GM23248 (cell line): Measurements from ENCODE around the gene LRRC73. TPM values are rescaled to one million over a fixed set of nuclear protein-coding genes. Genes with fewer than 3 reads are reported as not detected.
"Not testable (repeated sequence)": the region's sequence is repeated elsewhere in the genome, so short reads cannot be mapped to it uniquely, and the experiment has no call there.

ENCODE experiments used
- DNase-seq: peaks from one replicate; pipeline ENCODE4 v3.0.0-alpha.2; 2015
- H2AFZ ChIP-seq: fragments of 200-600 bp; sonication (generic); 2 replicates; pipeline ENCODE4 v1.6.1; 2016; ENCODE audit warnings: antibody characterized with exemption
- H3F3A ChIP-seq: fragments of 200-600 bp; sonication (generic); 2 replicates; pipeline ENCODE4 v1.6.1; 2016; ENCODE audit warnings: mild to moderate bottlenecking, antibody characterized with exemption, mixed run types; ENCODE audit not compliant: insufficient read depth
- H3K27ac ChIP-seq: fragments of 200-600 bp; sonication (generic); 2 replicates; pipeline ENCODE4 v1.5.1; 2016; ENCODE audit warnings: mild to moderate bottlenecking
- H3K27me3 ChIP-seq: fragments of 200-600 bp; sonication (generic); replicated peaks from 2 replicates; pipeline ENCODE4 v1.6.1; 2016; ENCODE audit warnings: mild to moderate bottlenecking; ENCODE audit not compliant: insufficient read depth
- H3K36me3 ChIP-seq: fragments of 200-600 bp; sonication (generic); 2 replicates; pipeline ENCODE4 v1.6.1; 2016; ENCODE audit warnings: low read depth, mild to moderate bottlenecking
- H3K4me1 ChIP-seq: fragments of 200-600 bp; sonication (generic); 2 replicates; pipeline ENCODE4 v1.6.1; 2016; ENCODE audit warnings: mild to moderate bottlenecking; ENCODE audit not compliant: insufficient read depth
- H3K4me2 ChIP-seq: fragments of 200-600 bp; sonication (generic); one replicate; pipeline ENCODE4 v1.6.1; 2016; ENCODE audit warnings: mild to moderate bottlenecking; ENCODE audit not compliant: unreplicated experiment
- H3K4me3 ChIP-seq: fragments of 200-600 bp; sonication (generic); 2 replicates; pipeline ENCODE4 v1.5.1; 2016; ENCODE audit warnings: mild to moderate bottlenecking
- H3K79me2 ChIP-seq: fragments of 200-600 bp; sonication (generic); 2 replicates; pipeline ENCODE4 v1.6.1; 2016; ENCODE audit warnings: mild to moderate bottlenecking; ENCODE audit not compliant: insufficient read depth
- H3K9ac ChIP-seq: fragments of 200-600 bp; sonication (generic); 2 replicates; pipeline ENCODE4 v1.6.1; 2016; ENCODE audit warnings: mild to moderate bottlenecking
- H3K9me2 ChIP-seq: fragments of 200-600 bp; sonication (generic); 2 replicates; pipeline ENCODE4 v1.6.1; 2016; ENCODE audit warnings: mixed run types, mild to moderate bottlenecking, moderate library complexity; ENCODE audit not compliant: insufficient read depth
- H3K9me3 ChIP-seq: fragments of 200-600 bp; sonication (generic); one replicate; pipeline ENCODE4 v1.6.1; 2017; ENCODE audit warnings: low read depth
- H4K20me1 ChIP-seq: fragments of 200-600 bp; sonication (generic); 2 replicates; pipeline ENCODE4 v1.6.0; 2016; ENCODE audit not compliant: insufficient read depth
- EZH2 ChIP-seq: fragments of 200-600 bp; sonication (generic); IDR thresholded peaks from 2 replicates; pipeline ENCODE4 v1.6.1; 2018; ENCODE audit warnings: antibody characterized with exemption, mild to moderate bottlenecking; ENCODE audit not compliant: insufficient read depth, poor library complexity, severe bottlenecking
- EZH2phosphoT487 ChIP-seq: fragments of 200-600 bp; sonication (generic); IDR thresholded peaks from 2 replicates; pipeline ENCODE4 v1.6.1; 2018; ENCODE audit warnings: antibody characterized with exemption, moderate library complexity, mild to moderate bottlenecking, low read depth; ENCODE audit not compliant: insufficient read depth
- WGBS, 2 experiments: methylation state at CpG; one replicate each; pipeline ENCODE4 v1.1.6; 2015 to 2017; ENCODE audit warnings: low lambda C conversion rate in 2 of 2, low coverage in 1 of 2; ENCODE audit errors: missing lambda C conversion rate in 2 of 2; 5-methylcytosine and 5-hydroxymethylcytosine counted together
- in situ Hi-C: fragments of 300-500 bp; cut with MboI; formaldehyde crosslinking; loops from 2 replicates; pipeline ENCODE4 v1.15.0; 2020
- polyA plus RNA-seq: library from polyadenylated mRNA; unstranded; fragments of >200 nt; fragmentation: Nextera tagmentation; extraction: Ambion mirVana; gene quantifications from 2 replicates; pipeline ENCODE4 v1.2.1, GENCODE V29; 2016
- total RNA-seq: library from RNA; depleted of rRNA; stranded (reverse); fragments of >200 nt; shearing (Covaris generic); gene quantifications from 2 replicates; pipeline ENCODE4 v1.2.3, GENCODE V29; 2014; rRNA removed

The LRRC73 gene, protein sequence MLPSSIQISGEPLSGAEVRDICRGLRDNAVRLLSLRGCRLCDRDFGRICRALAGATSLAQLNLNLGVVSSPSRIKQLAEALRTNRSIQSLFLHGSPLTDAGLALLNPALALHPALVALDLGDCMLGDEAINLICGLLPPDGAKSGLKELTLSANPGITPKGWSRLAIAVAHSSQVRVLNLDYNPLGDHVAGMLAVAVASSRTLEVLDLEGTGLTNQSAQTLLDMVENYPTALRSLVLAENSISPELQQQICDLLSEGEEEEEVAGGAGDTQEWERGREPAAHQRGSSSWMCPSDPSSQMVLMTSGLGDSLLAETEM
- total RNA-seq (0.89 and 1.6 TPM in 2 replicates), polyA plus RNA-seq (0.41 and 1.0 TPM in 2 replicates)

DNA sequence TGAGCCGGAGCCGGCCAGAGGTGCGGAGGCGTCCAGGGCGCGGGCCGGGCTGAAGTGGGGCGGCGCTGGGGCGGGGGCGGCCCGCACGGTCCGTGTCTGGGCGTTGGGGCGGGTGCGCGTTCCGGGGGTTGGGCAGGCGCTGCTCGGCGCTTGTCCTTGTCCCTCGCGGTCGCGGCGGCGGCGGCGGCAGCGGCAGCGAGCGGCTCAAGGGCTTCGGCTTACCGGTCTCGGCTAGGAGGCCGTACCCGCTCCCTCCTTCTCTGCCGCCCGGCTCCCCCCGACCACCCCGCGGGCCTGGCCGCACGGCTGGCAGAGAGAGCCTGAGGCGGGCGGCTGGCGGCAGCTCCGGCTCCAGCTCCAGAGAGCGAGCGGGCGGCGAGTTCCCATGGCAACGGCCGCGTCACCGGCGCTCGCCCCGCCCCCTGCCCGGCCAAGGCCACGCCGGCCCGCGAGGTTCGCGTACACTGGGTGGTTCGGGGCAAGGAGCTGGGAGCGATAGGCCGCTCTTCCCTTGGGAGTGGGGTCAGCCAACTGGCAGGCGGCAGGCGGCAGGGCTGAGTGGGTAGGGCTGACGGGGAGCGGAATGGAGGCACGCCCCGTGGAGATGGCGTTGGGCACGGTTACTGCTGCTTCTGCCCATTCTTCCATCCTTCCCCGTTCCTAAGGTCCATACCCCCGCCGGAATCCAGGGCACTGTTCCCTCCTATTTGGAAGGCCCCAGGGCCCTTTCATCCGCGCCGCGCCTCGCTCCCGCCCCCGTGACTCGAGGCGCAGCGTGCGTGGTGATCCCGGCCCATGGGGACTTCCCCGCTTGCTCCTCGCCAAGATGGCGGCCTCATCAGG is at the start of gene LRRC73:
Gene LRRC73, minus strand, starts transcription at position 363 of the 843 bp plus-strand sequence. CDS start 561 bp downstream, outside the sequence.
- 3 to 6% methylated on average over 41 to 54 of the region's 96 CpGs for WGBS, 2 experiments
- Histone ChIP-seq H3K9me2 (no peaks in the 10 kb centered on the region), H3K4me1 (peaks cover 5% of the 10 kb centered on the region), H2AFZ (peak within 1 kb of the TSS; percentile 73), H4K20me1 (no peaks in the 10 kb centered on the region), H3K27me3 (no peaks in the 10 kb centered on the region), H3K27ac (peak within 1 kb of the TSS; percentile 63), H3K9ac (peak within 1 kb of the TSS; percentile 81), H3F3A (peaks cover 8% of the 10 kb centered on the region; the same call in 1 of the 2 replicates), H3K79me2 (peaks cover 24% of the 10 kb centered on the region), H3K4me3 (peak within 1 kb of the TSS; percentile 75), H3K4me2 (peak within 1 kb of the TSS; percentile 67), H3K9me3 (no peaks in the 10 kb centered on the region), H3K36me3 (no peaks in the 10 kb centered on the region; the same call in 1 of the 2 replicates)
- in situ Hi-C loops = loop anchor here (10.0 kb wide), 1 partner anchor 55 kb away; the partner anchor contains the start of gene DLK2
- peak; percentile 94 for DNase-seq
- TF ChIP-seq EZH2phosphoT487 = no peak
- no peak for TF ChIP-seq EZH2

DNA sequence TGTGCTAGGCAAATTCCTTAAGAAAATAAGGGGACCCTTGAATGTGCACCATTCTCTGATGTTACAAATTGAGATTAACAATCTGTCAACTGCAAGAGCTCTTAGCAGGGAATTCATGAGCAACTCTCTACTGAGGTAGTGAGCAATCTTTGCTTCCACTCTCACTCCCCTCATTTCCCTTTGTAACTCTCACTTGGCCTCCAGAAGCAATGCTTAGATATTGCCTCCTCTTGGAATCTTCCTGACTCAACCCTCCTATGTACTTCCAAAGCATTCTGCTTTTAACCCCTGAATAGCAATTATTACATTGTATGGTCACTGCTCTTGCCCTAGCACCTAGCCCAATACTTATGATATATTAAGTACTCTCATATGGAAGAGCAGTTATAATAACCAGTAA is 49.2 kb upstream of the LRRC73 start:
- H3K4me3 ChIP-seq = no peak overlapping the region
- DNase-seq = no peak
- in situ Hi-C loops = no loop called here
- no peak for TF ChIP-seq EZH2phosphoT487
- no peak for TF ChIP-seq EZH2
- no peak overlapping the region for H3K27ac ChIP-seq
- H3K9me3 ChIP-seq = no peaks in the 10 kb centered on the region
- no peaks in the 10 kb centered on the region for H3K79me2 ChIP-seq
- H4K20me1 ChIP-seq = no peaks in the 10 kb centered on the region
- H3K9ac ChIP-seq = no peak overlapping the region
- no peak overlapping the region for H3K4me2 ChIP-seq
- no peaks in the 10 kb centered on the region for H3K9me2 ChIP-seq
- no peaks in the 10 kb centered on the region for H3K4me1 ChIP-seq
- no peaks in the 10 kb centered on the region for H3F3A ChIP-seq
- no peak overlapping the region for H2AFZ ChIP-seq
- H3K27me3 ChIP-seq = no peaks in the 10 kb centered on the region
- peaks cover 80% of the 10 kb centered on the region for H3K36me3 ChIP-seq

DNA sequence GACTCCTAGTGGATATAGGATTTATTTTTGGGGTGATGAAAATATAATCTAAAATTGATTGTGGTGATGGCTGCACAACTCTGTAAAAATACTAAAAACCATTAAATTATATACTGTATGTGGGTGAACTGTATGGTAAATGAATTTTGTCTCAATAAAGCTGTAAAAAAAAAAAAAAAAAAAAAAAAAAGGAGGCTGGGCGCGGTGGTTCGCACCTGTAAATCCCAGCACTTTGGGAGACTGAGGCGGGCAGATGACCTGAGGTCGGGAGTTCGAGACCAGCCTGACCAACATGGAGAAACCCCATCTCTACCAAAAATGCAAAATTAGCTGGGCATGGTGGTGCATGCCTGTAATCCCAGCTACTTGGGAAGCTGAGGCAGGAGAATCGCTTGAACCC is 47.5 kb upstream of the LRRC73 start:
- H3F3A ChIP-seq, H3K4me3 ChIP-seq, H3K4me2 ChIP-seq, H3K4me1 ChIP-seq, H3K9me3 ChIP-seq, H3K27me3 ChIP-seq, H3K9me2 ChIP-seq, H3K79me2 ChIP-seq, H4K20me1 ChIP-seq, H3K27ac ChIP-seq, in situ Hi-C loops, H2AFZ ChIP-seq, DNase-seq, H3K9ac ChIP-seq: not testable (repeated sequence)
- H3K36me3 ChIP-seq = peaks cover 80% of the 10 kb centered on the region
- WGBS, 2 experiments = 95 to 100% methylated on average over 3 to 7 of the region's 7 CpGs

DNA sequence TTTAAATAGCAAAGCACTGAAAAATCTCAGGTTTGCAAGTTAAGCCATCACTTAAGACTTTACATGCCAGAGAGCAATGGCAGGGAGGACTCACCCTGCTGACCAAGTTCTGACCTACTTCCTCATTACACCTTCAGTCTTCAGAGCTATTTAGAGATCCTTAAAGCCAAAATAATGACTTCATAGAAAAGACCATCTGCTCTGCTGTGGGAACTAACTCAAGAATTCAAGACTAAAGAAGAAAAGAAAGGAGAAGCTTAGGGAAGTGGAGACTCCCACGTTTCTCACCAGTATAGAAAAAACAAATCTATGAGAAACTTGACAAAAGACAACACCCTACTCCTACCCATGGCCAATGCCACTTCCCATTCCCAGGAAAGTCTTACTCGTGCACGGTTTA is 37.1 kb upstream of the LRRC73 start:
- H3K36me3 ChIP-seq = peaks cover 70% of the 10 kb centered on the region
- WGBS, 2 experiments = 96% methylated on average over 3 of the region's 3 CpGs

More for the DNA sequence above, 37.1 kb upstream of the LRRC73 start:
- no peaks in the 10 kb centered on the region for H3F3A ChIP-seq
- no peak overlapping the region for H3K4me2 ChIP-seq
- H3K27me3 ChIP-seq = no peaks in the 10 kb centered on the region
- no peak for TF ChIP-seq EZH2
- TF ChIP-seq EZH2phosphoT487 = no peak
- H3K4me1 ChIP-seq = no peaks in the 10 kb centered on the region
- no peaks in the 10 kb centered on the region for H4K20me1 ChIP-seq
- in situ Hi-C loops = no loop called here
- H3K4me3 ChIP-seq = no peak overlapping the region
- H3K9ac ChIP-seq = no peak overlapping the region
- no peak overlapping the region for H2AFZ ChIP-seq
- H3K9me2 ChIP-seq = no peaks in the 10 kb centered on the region
- no peak overlapping the region for H3K27ac ChIP-seq
- no peaks in the 10 kb centered on the region for H3K79me2 ChIP-seq
- no peaks in the 10 kb centered on the region for H3K9me3 ChIP-seq
- no peak for DNase-seq
